ENCODE results near the gene EDN1.

EDN1 gene

GRCh38 chr6:12269110-12269509 is 21.1 kb upstream of the EDN1 start:
- no peak for DNase-seq (ENCODE audit: low read depth in 2 of 2, low spot score in 1 of 2)

- no peak for DNase-seq (ENCODE audit: low read depth in 2 of 2, low spot score in 1 of 2)
Observed at GRCh38 chr6:12270551-12271230, 19.5 kb upstream of the EDN1 start.

GRCh38 chr6:12271594-12271993 is 18.6 kb upstream of the EDN1 start:
- DNase-seq (ENCODE audit: low read depth in 2 of 2, low spot score in 1 of 2), result no peak

GRCh38 chr6:12271997-12272396 is 18.2 kb upstream of the EDN1 start:
- DNase-seq (ENCODE audit: low read depth in 2 of 2, low spot score in 1 of 2), result no peak

GRCh38 chr6:12275107-12275506 is 15.1 kb upstream of the EDN1 start:
- DNase-seq (ENCODE audit: low read depth in 2 of 2, low spot score in 1 of 2), result no peak

- no peak for DNase-seq (ENCODE audit: low read depth in 2 of 2, low spot score in 1 of 2)
Observed at GRCh38 chr6:12276930-12277315, 13.2 kb upstream of the EDN1 start.

- DNase-seq (ENCODE audit: low read depth in 2 of 2, low spot score in 1 of 2), result no peak
Observed at GRCh38 chr6:12277386-12277785, 12.8 kb upstream of the EDN1 start.

GRCh38 chr6:12278915-12279314 is 11.2 kb upstream of the EDN1 start:
- no peak for DNase-seq (ENCODE audit: low read depth in 2 of 2, low spot score in 1 of 2)

GRCh38 chr6:12279322-12280091 is 10.7 kb upstream of the EDN1 start:
- DNase-seq (ENCODE audit: low read depth in 2 of 2, low spot score in 1 of 2), result no peak

GRCh38 chr6:12280458-12280857 is 9.7 kb upstream of the EDN1 start:
- DNase-seq (ENCODE audit: low read depth in 2 of 2, low spot score in 1 of 2), result no peak

- no peak for DNase-seq (ENCODE audit: low read depth in 2 of 2, low spot score in 1 of 2)
Observed at GRCh38 chr6:12280902-12281301, 9.3 kb upstream of the EDN1 start.

GRCh38 chr6:12283904-12284303 is 6.3 kb upstream of the EDN1 start:
- no peak for DNase-seq (ENCODE audit: low read depth in 2 of 2, low spot score in 1 of 2)

- DNase-seq (ENCODE audit: low read depth in 2 of 2, low spot score in 1 of 2), result no peak
Observed at GRCh38 chr6:12286373-12287110, 3.6 kb upstream of the EDN1 start.

- DNase-seq (ENCODE audit: low read depth in 2 of 2, low spot score in 1 of 2), result no peak
Observed at GRCh38 chr6:12288211-12288618, 1.9 kb upstream of the EDN1 start.

- DNase-seq (ENCODE audit: low read depth in 2 of 2, low spot score in 1 of 2), result no peak
Observed at GRCh38 chr6:12288914-12289313, 1.2 kb upstream of the EDN1 start.

GRCh38 chr6:12289365-12289919 is 719 bp upstream of the EDN1 start:
- DNase-seq (ENCODE audit: low read depth in 2 of 2, low spot score in 1 of 2), result no peak

- no peak for DNase-seq (ENCODE audit: low read depth in 2 of 2, low spot score in 1 of 2)
Observed at GRCh38 chr6:12291071-12291838, 1.1 kb downstream of the EDN1 start.

GRCh38 chr6:12291839-12292604 is 1.9 kb downstream of the EDN1 start:
- no peak for DNase-seq (ENCODE audit: low read depth in 2 of 2, low spot score in 1 of 2)

GRCh38 chr6:12293235-12293930 is 3.2 kb downstream of the EDN1 start:
- DNase-seq (ENCODE audit: low read depth in 2 of 2, low spot score in 1 of 2), result no peak
